K562 (cell line): ENCODE results near the gene ADRM1. TPM values are rescaled to one million over a fixed set of nuclear protein-coding genes. Genes with fewer than 3 reads are reported as not detected.

ENCODE experiments used
- ATF4 ChIP-seq: fragments of 450-650 bp; formaldehyde crosslinking; IDR thresholded peaks from 2 replicates; pipeline ENCODE4 v1.4.0; 2022; ENCODE audit warnings: mild to moderate bottlenecking, moderate library complexity
- FIP1L1 ChIP-seq: fragments of 200-400 bp; formaldehyde crosslinking; IDR thresholded peaks from 2 replicates; pipeline ENCODE4 v1.6.1; 2018; ENCODE audit warnings: mild to moderate bottlenecking, low read depth, low read length; ENCODE audit not compliant: poor library complexity, severe bottlenecking
- ILF3 ChIP-seq: fragments of 450-650 bp; IDR thresholded peaks from 2 replicates; pipeline ENCODE4 v1.6.1; 2018; ENCODE audit warnings: antibody characterized with exemption, mild to moderate bottlenecking, moderate library complexity, borderline replicate concordance
- ZNF639 ChIP-seq, 2 experiments: fragments of 200-800 bp in 1 of 2; sonication (Bioruptor generic) in 1 of 2; sonication (generic) in 1 of 2; formaldehyde crosslinking in 1 of 2; IDR thresholded peaks in 1 of 2; conservative IDR thresholded peaks in 1 of 2; 2 replicates each; pipeline versions ENCODE4 v1.5.0 to v1.6.1; 2016 to 2020; ENCODE audit warnings: missing compliant biosample characterization in 1 of 2, missing genetic modification characterization in 1 of 2, missing genetic modification reagents in 1 of 2
- polyA plus RNA-seq, 8 experiments: library from polyadenylated mRNA; depleted of rRNA in 4 of 8; stranded (reverse) in 5 of 8; unstranded in 3 of 8; fragments of >200 nt; fragmentation: Nextera tagmentation in 2 of 8; fragmentation: Illumina TruSeq in 1 of 8; extraction: Ambion mirVana in 2 of 8; extraction: Trizol in 1 of 8; gene quantifications; 2 replicates each; pipeline versions ENCODE4 v1.2.1 to v1.2.3, GENCODE V29; 2011 to 2014; ENCODE audit warnings: inconsistent platforms in 1 of 8, missing spikeins in 1 of 8
- total RNA-seq, 7 experiments: library from RNA; depleted of rRNA in 6 of 7; stranded (reverse); fragments of >200 nt in 6 of 7; fragmentation: Illumina TruSeq in 2 of 7; extraction: Trizol in 2 of 7; gene quantifications; 2 replicates each; pipeline versions ENCODE4 v1.2.1 to v1.2.3, GENCODE V29; 2011 to 2021; ENCODE audit warnings: low replicate concordance in 1 of 7
- TF ChIP-seq, protein P1 (sequence below): fragments of 450-650 bp; IDR thresholded peaks from 2 replicates; pipeline ENCODE4 v1.6.1; 2017; ENCODE audit warnings: antibody characterized with exemption, mild to moderate bottlenecking
- TF ChIP-seq, protein P2 (sequence below): IDR thresholded peaks from 2 replicates; pipeline ENCODE4 v1.6.1; 2011; ENCODE audit warnings: borderline replicate concordance, low read depth, mild to moderate bottlenecking, moderate library complexity, low read length; ENCODE audit not compliant: insufficient read depth, poor library complexity, severe bottlenecking

Gene ADRM1
- total and polyA plus RNA-seq, 9 of the 15 experiments (the other 6 are each of a cell fraction or from before 2014, with no cell fraction given), result 5.0 to 223 (median 67.4) TPM

- no peak for TF ChIP-seq ZNF639 (CRISPR knock-in tag; conservative IDR thresholded peaks at IDR 0.05 in 1 of 2, IDR thresholded peaks at IDR 0.05 in 1 of 2)
- TF ChIP-seq ILF3, result no peak
- TF ChIP-seq, protein P1, sequence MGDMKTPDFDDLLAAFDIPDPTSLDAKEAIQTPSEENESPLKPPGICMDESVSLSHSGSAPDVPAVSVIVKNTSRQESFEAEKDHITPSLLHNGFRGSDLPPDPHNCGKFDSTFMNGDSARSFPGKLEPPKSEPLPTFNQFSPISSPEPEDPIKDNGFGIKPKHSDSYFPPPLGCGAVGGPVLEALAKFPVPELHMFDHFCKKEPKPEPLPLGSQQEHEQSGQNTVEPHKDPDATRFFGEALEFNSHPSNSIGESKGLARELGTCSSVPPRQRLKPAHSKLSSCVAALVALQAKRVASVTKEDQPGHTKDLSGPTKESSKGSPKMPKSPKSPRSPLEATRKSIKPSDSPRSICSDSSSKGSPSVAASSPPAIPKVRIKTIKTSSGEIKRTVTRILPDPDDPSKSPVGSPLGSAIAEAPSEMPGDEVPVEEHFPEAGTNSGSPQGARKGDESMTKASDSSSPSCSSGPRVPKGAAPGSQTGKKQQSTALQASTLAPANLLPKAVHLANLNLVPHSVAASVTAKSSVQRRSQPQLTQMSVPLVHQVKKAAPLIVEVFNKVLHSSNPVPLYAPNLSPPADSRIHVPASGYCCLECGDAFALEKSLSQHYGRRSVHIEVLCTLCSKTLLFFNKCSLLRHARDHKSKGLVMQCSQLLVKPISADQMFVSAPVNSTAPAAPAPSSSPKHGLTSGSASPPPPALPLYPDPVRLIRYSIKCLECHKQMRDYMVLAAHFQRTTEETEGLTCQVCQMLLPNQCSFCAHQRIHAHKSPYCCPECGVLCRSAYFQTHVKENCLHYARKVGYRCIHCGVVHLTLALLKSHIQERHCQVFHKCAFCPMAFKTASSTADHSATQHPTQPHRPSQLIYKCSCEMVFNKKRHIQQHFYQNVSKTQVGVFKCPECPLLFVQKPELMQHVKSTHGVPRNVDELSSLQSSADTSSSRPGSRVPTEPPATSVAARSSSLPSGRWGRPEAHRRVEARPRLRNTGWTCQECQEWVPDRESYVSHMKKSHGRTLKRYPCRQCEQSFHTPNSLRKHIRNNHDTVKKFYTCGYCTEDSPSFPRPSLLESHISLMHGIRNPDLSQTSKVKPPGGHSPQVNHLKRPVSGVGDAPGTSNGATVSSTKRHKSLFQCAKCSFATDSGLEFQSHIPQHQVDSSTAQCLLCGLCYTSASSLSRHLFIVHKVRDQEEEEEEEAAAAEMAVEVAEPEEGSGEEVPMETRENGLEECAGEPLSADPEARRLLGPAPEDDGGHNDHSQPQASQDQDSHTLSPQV, result no peak
- TF ChIP-seq, protein P2, sequence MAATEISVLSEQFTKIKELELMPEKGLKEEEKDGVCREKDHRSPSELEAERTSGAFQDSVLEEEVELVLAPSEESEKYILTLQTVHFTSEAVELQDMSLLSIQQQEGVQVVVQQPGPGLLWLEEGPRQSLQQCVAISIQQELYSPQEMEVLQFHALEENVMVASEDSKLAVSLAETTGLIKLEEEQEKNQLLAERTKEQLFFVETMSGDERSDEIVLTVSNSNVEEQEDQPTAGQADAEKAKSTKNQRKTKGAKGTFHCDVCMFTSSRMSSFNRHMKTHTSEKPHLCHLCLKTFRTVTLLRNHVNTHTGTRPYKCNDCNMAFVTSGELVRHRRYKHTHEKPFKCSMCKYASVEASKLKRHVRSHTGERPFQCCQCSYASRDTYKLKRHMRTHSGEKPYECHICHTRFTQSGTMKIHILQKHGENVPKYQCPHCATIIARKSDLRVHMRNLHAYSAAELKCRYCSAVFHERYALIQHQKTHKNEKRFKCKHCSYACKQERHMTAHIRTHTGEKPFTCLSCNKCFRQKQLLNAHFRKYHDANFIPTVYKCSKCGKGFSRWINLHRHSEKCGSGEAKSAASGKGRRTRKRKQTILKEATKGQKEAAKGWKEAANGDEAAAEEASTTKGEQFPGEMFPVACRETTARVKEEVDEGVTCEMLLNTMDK, result no peak
- TF ChIP-seq FIP1L1, result no peak
- TF ChIP-seq ATF4 (CRISPR knock-in tag), result no peak
Observed at GRCh38 chr20:62347445-62347844, 44.6 kb downstream of the ADRM1 start (continued).
